RWPE2 (cell line): ENCODE results near the gene TGFBR2.

ENCODE experiments used
- ATAC-seq: fragments of 200-7000 bp; cut with Tn5 transposase; 3 replicates; pipeline ENCODE4 v1.9.1; 2021; ENCODE audit warnings: low read depth
- DNase-seq: peaks from one replicate; pipeline ENCODE4 v3.0.0-alpha.2; 2020; ENCODE audit warnings: low spot score
- H3K27ac ChIP-seq: fragments of 450-650 bp; 2 replicates; pipeline ENCODE4 v1.5.1; 2017; ENCODE audit warnings: mild to moderate bottlenecking; ENCODE audit not compliant: poor library complexity, severe bottlenecking
- H3K27me3 ChIP-seq: fragments of 250-450 bp; sonication (Bioruptor Pico); 2 replicates; pipeline ENCODE4 v1.5.1; 2021; ENCODE audit warnings: mild to moderate bottlenecking, moderate library complexity; ENCODE audit not compliant: insufficient read depth, poor library complexity, severe bottlenecking
- H3K36me3 ChIP-seq: fragments of 250-450 bp; sonication (Bioruptor Pico); 2 replicates; pipeline ENCODE4 v1.5.1; 2020; ENCODE audit warnings: low read depth, mild to moderate bottlenecking, moderate library complexity
- H3K4me1 ChIP-seq: fragments of 250-450 bp; sonication (Bioruptor Pico); 2 replicates; pipeline ENCODE4 v1.5.1; 2021; ENCODE audit warnings: mild to moderate bottlenecking, moderate library complexity; ENCODE audit not compliant: insufficient read depth, poor library complexity, severe bottlenecking
- H3K4me3 ChIP-seq: fragments of 250-450 bp; sonication (Bioruptor Pico); 2 replicates; pipeline ENCODE4 v1.5.1; 2021; ENCODE audit warnings: mild to moderate bottlenecking, moderate library complexity; ENCODE audit not compliant: severe bottlenecking
- H3K9me3 ChIP-seq: fragments of 250-450 bp; sonication (Bioruptor Pico); 2 replicates; pipeline ENCODE4 v1.5.1; 2021; ENCODE audit warnings: mild to moderate bottlenecking, moderate library complexity; ENCODE audit not compliant: severe bottlenecking
- TF ChIP-seq, protein P1 (sequence below): fragments of 450-650 bp; IDR thresholded peaks from one replicate; pipeline ENCODE4 v1.5.1; 2017; ENCODE audit warnings: mild to moderate bottlenecking, moderate library complexity; ENCODE audit not compliant: poor library complexity, severe bottlenecking

The TGFBR2 gene

DNA sequence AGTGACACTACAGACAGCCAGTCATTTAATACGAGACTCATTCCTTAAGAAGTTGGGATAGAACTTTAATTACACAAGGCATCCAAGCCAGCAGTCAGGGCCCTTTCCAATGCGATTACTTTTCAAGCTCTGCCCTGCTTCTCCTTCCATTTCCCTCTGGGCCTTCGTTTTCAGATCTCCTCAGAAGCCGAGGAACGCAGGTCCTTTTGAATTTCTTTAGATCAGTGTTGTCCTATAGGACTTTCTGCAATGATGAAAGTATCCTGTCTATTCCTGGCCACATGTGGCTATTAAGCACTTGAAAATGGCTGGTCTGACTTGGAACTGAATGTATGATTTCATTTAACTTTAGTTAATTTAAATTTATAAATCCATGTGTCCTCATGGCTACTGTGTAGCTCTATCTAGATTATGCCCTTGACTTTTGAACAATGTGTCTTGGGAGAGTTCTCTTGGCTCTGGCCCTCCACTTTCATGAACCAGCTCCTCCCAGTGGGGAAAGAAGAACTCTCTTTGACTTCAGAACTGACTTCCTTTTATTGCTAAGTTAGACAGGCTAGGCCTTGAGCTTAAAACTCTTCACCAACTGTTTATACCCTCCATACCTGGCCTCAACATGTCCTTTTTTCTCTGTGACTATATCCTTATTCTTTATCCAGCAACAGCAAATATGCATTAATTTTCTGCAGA is 22.6 kb downstream of the TGFBR2 start:
- peaks cover 77% of the 10 kb centered on the region for H3K36me3 ChIP-seq
- no peak for DNase-seq

DNA sequence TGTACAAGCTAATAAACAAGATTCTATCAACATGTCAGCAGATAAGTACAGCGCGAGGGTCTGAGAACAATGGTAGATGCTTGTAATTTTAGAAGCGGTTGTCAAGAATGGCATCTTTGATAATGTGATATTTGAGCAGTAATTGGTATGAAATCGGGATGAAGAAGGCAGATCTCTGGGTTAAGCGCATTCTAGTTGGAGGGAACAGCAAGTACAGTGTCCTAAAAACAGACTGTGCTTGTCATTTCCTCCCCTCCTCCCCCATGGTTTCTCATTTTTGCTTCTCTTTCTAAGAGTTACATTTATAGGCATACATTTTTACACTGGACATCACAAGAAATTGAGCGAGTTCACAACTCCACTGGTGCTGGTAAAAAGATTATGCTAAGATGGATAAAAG is 23.3 kb downstream of the TGFBR2 start:
- H3K9me3 ChIP-seq, result no peaks in the 10 kb centered on the region
- no peak overlapping the region for H3K4me3 ChIP-seq
- peaks cover 77% of the 10 kb centered on the region for H3K36me3 ChIP-seq
- H3K27me3 ChIP-seq, result no peaks in the 10 kb centered on the region
- peaks cover 93% of the 10 kb centered on the region for H3K4me1 ChIP-seq
- no peak for DNase-seq
- ATAC-seq, result no peak
- peak overlapping the region; percentile 94 for H3K27ac ChIP-seq
- TF ChIP-seq, protein P1, sequence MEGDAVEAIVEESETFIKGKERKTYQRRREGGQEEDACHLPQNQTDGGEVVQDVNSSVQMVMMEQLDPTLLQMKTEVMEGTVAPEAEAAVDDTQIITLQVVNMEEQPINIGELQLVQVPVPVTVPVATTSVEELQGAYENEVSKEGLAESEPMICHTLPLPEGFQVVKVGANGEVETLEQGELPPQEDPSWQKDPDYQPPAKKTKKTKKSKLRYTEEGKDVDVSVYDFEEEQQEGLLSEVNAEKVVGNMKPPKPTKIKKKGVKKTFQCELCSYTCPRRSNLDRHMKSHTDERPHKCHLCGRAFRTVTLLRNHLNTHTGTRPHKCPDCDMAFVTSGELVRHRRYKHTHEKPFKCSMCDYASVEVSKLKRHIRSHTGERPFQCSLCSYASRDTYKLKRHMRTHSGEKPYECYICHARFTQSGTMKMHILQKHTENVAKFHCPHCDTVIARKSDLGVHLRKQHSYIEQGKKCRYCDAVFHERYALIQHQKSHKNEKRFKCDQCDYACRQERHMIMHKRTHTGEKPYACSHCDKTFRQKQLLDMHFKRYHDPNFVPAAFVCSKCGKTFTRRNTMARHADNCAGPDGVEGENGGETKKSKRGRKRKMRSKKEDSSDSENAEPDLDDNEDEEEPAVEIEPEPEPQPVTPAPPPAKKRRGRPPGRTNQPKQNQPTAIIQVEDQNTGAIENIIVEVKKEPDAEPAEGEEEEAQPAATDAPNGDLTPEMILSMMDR, result no peak

More for the DNA sequence above, 22.6 kb downstream of the TGFBR2 start:
- Histone ChIP-seq H3K27me3 (no peaks in the 10 kb centered on the region), H3K9me3 (no peaks in the 10 kb centered on the region), H3K4me1 (peaks cover 97% of the 10 kb centered on the region), H3K27ac (peak overlapping the region; percentile 94), H3K4me3 (no peak overlapping the region)
- no peak for ATAC-seq
- TF ChIP-seq, protein P1, result peak; percentile 5

DNA sequence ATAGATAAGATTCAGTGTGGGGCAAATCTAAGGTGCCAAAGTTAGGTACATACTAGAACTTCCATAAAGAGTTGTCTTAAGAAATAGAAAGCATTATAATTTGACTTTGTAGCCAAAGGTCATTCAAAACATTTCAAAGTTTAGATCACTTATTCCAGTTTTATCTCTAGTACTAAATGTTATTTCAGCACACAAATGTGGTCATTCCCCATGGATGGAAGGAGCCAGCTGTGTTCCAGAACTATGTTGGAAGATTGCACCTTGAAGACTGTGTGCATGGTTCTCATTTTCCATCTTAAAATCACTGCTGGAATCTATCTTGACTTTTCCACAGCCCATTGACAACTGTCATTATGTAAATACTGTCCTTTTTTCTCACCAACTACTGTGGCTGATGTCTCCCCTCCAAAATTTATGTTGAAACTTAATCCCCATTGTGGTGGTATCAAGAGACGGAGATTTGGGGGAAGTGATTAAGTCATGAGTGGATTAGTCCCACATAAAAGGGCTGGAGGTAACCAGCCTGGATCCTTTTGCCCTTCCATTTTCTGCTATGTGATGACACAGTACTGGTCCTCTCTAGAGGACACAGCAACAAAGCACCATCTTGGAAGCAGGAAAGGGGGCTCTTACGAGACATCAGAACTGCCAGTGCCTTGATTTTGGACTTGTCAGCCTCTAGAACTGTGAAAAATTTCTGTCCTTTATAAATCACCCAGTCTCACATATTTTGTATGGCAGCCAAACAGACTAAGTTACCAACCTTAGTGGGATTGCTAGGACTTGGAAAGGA is 24.0 kb downstream of the TGFBR2 start:
- Histone ChIP-seq H3K9me3 (no peaks in the 10 kb centered on the region), H3K36me3 (peaks cover 83% of the 10 kb centered on the region), H3K27ac (peak overlapping the region; percentile 94), H3K27me3 (no peaks in the 10 kb centered on the region), H3K4me3 (no peak overlapping the region), H3K4me1 (peaks cover 86% of the 10 kb centered on the region)
- no peak for DNase-seq
- TF ChIP-seq, protein P1, result no peak
- no peak for ATAC-seq

DNA sequence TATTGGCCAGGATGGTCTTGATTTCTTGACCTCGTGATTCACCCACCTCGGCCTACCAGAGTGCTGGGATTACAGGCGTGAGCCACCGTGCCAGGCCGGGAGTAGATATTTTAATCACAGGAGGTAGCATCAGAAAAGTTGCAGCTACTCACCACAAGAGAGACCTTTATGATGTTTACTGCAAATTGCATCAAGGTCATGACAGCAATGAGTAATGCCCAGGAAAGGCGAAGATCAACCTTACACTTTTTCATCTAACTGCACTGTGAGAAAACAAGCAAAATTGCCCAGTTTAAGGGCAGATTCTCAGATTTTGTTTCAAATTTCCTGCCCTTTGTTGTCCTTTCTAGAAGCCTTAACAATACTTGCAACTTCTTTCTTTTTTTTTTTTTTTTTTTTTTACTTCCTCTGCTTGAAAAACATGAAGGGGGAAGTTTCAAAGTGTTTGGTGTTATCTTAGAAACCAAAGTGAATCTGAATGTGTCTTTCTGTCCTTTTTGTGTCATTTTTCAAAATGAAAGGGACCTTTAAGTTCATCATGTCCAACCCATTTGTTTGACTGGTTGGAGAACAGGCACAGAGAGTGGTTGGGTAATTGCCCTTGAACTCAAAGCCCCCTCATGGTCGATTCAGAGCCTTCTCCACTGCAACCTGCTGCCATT is 25.0 kb downstream of the TGFBR2 start:
- peak overlapping the region; percentile 94 for H3K27ac ChIP-seq
- ATAC-seq, result peak; percentile 83

More for the DNA sequence above, 25.0 kb downstream of the TGFBR2 start:
- no peak overlapping the region for H3K4me3 ChIP-seq
- H3K9me3 ChIP-seq, result no peaks in the 10 kb centered on the region
- DNase-seq, result no peak
- H3K27me3 ChIP-seq, result no peaks in the 10 kb centered on the region
- H3K36me3 ChIP-seq, result peaks cover 87% of the 10 kb centered on the region
- peaks cover 77% of the 10 kb centered on the region for H3K4me1 ChIP-seq
- TF ChIP-seq, protein P1, result no peak
